T47D (cell line): ENCODE results near the gene TMCO6.
"Not testable (repeated sequence)": the region's sequence is repeated elsewhere in the genome, so short reads cannot be mapped to it uniquely, and the experiment has no call there.

Experiments used
- DNase-seq, 2 experiments: peaks; one replicate each; pipeline versions ENCODE4 v3.0.0 to v3.0.0-alpha.2; 2011 to 2012; ENCODE audit warnings: low read depth in 1 of 2, low spot score in 1 of 2
- JUND ChIP-seq: IDR thresholded peaks from 2 replicates; pipeline ENCODE4 v1.6.1; 2012; ENCODE audit warnings: low read depth
- in situ Hi-C: cut with HindIII; loops from 2 replicates; pipeline ENCODE4 v1.10.0; 2016; ENCODE audit warnings: low sequenced_read_pairs, low pct_unique_long_range_greater_than_20kb

The TMCO6 gene

GRCh38 chr5:140633021-140633471, 6.2 kb upstream of the TMCO6 start, which contains the start of gene CD14:
Gene CD14, minus strand, starts transcription at chr5:140633175. Its CDS starts 104 bp downstream, at chr5:140633071.
- in situ Hi-C loops, result no loop called here
- peak in 1 of 2 experiments; percentile 61 for DNase-seq
- no peak for TF ChIP-seq JUND

GRCh38 chr5:140633501-140633900, 5.8 kb upstream of the TMCO6 start:
- no peak for DNase-seq
- in situ Hi-C loops, result no loop called here
- TF ChIP-seq JUND, result no peak

GRCh38 chr5:140634103-140634502, 5.1 kb upstream of the TMCO6 start:
- no peak for DNase-seq
- in situ Hi-C loops, result no loop called here
- TF ChIP-seq JUND, result no peak

- TF ChIP-seq JUND, result no peak
- in situ Hi-C loops, result no loop called here
- DNase-seq, result no peak
Observed at GRCh38 chr5:140635291-140636257, 3.7 kb upstream of the TMCO6 start.

- in situ Hi-C loops, result no loop called here
- TF ChIP-seq JUND, result no peak
- no peak for DNase-seq
Observed at GRCh38 chr5:140637371-140638100, 1.7 kb upstream of the TMCO6 start.

GRCh38 chr5:140638898-140639147, 428 bp upstream of the TMCO6 start:
- in situ Hi-C loops, DNase-seq: not testable (repeated sequence)

- no peak for TF ChIP-seq JUND
- in situ Hi-C loops, result no loop called here
Observed at GRCh38 chr5:140641716-140642115, 2.5 kb downstream of the TMCO6 start.

GRCh38 chr5:140642718-140643117, 3.5 kb downstream of the TMCO6 start:
- in situ Hi-C loops, result no loop called here
- TF ChIP-seq JUND, result no peak
- no peak for DNase-seq

More at GRCh38 chr5:140641716-140642115, 2.5 kb downstream of the TMCO6 start:
- DNase-seq, result no peak

GRCh38 chr5:140647042-140647419, 7.8 kb downstream of the TMCO6 start:
- in situ Hi-C loops, result no loop called here
- TF ChIP-seq JUND, result no peak
- no peak for DNase-seq

- no peak for DNase-seq
- no peak for TF ChIP-seq JUND
- in situ Hi-C loops, result no loop called here
Observed at GRCh38 chr5:140658870-140659269, 19.6 kb downstream of the TMCO6 start.

GRCh38 chr5:140660371-140660770, 21.1 kb downstream of the TMCO6 start:
- DNase-seq, in situ Hi-C loops: not testable (repeated sequence)

GRCh38 chr5:140664030-140664358, 24.7 kb downstream of the TMCO6 start:
- no peak for DNase-seq
- TF ChIP-seq JUND, result no peak
- in situ Hi-C loops, result no loop called here

- peak; percentile 19; the same call in 1 of the 2 replicates for TF ChIP-seq JUND
- in situ Hi-C loops, result no loop called here
- DNase-seq, result peak; percentile 95 to 99
Observed at GRCh38 chr5:140664359-140665119, 25.3 kb downstream of the TMCO6 start, which contains the start of gene WDR55. Gene WDR55, plus strand, starts transcription at chr5:140664904. Its CDS starts 9 bp downstream, at chr5:140664913.

GRCh38 chr5:140671035-140671434, 31.8 kb downstream of the TMCO6 start:
- DNase-seq, in situ Hi-C loops: not testable (repeated sequence)
